SK-N-SH (cell line): ENCODE data around the gene COMT. TPM values are rescaled to one million over a fixed set of nuclear protein-coding genes. Genes with fewer than 3 reads are reported as not detected.

Experiments used
- CTCF ChIA-PET: fragments of 300-600, 350-600 bp; formaldehyde crosslinking; extraction: SDS; loops from one replicate; lab custom pipeline; 2021; lab: Yijun Ruan, JAX
- POLR2A ChIA-PET: fragments of 350-600 bp; sonication (Branson Sonifier 250); formaldehyde crosslinking; extraction: SDS; loops from one replicate; lab custom pipeline; 2020; ENCODE audit warnings: antibody characterized with exemption, inconsistent platforms; lab: Yijun Ruan, JAX
- DNase-seq: peaks from one replicate; pipeline ENCODE4 v3.0.0; 2012
- H2AFZ ChIP-seq: fragments of 200-600 bp; sonication (generic); 2 replicates; pipeline ENCODE4 v1.8.1; 2016; ENCODE audit warnings: antibody characterized with exemption, mild to moderate bottlenecking, low read depth
- H3F3A ChIP-seq: fragments of 200-600 bp; sonication (generic); replicated peaks from 2 replicates; pipeline ENCODE3; 2016; ENCODE audit warnings: antibody characterized with exemption, mild to moderate bottlenecking; ENCODE audit not compliant: insufficient read depth
- H3K27ac ChIP-seq, 2 experiments: fragments of 200-500 bp in 1 of 2; fragments of 200-600 bp in 1 of 2; sonication (Bioruptor generic) in 1 of 2; sonication (generic), shearing (Covaris generic) in 1 of 2; 2 replicates each; pipeline versions ENCODE4 v1.5.1 to v1.6.1; 2014 to 2016; ENCODE audit warnings: low read depth in 2 of 2, inconsistent platforms in 1 of 2, low read length in 1 of 2, mild to moderate bottlenecking in 1 of 2, mixed read lengths in 1 of 2
- H3K27me3 ChIP-seq: fragments of 200-600 bp; sonication (generic), shearing (Covaris generic); 2 replicates; pipeline ENCODE4 v1.6.1; 2016; ENCODE audit warnings: mixed run types; ENCODE audit not compliant: insufficient read depth
- H3K36me3 ChIP-seq, 2 experiments: fragments of 200-500 bp in 1 of 2; fragments of 200-600 bp in 1 of 2; sonication (Bioruptor generic) in 1 of 2; sonication (generic) in 1 of 2; replicated peaks in 1 of 2; 2 replicates each; pipeline versions ENCODE3 to v1.5.1; 2014 to 2016; ENCODE audit warnings: low read length in 1 of 2, mild to moderate bottlenecking in 1 of 2; ENCODE audit not compliant: insufficient read depth in 2 of 2, control insufficient read depth in 1 of 2
- H3K4me1 ChIP-seq, 2 experiments: fragments of 200-500 bp in 1 of 2; fragments of 200-600 bp in 1 of 2; sonication (Bioruptor generic) in 1 of 2; sonication (generic), shearing (Covaris generic) in 1 of 2; 2 replicates each; pipeline versions ENCODE4 v1.5.1 to v1.6.1; 2014 to 2016; ENCODE audit warnings: low read depth in 1 of 2, low read length in 1 of 2, mixed run types in 1 of 2; ENCODE audit not compliant: insufficient read depth in 2 of 2, control insufficient read depth in 1 of 2
- H3K4me2 ChIP-seq: fragments of 200-600 bp; sonication (generic), shearing (Covaris generic); 2 replicates; pipeline ENCODE4 v1.6.1; 2017; ENCODE audit warnings: mixed run types
- H3K4me3 ChIP-seq, 2 experiments: fragments of 200-500 bp in 1 of 2; fragments of 200-600 bp in 1 of 2; sonication (Bioruptor generic) in 1 of 2; sonication (generic), shearing (Covaris generic) in 1 of 2; 2 replicates each; pipeline versions ENCODE4 v1.5.1 to v1.8.1; 2014 to 2016; ENCODE audit warnings: low read depth in 2 of 2, inconsistent platforms in 1 of 2, low read length in 1 of 2, mild to moderate bottlenecking in 1 of 2, mixed read lengths in 1 of 2, moderate library complexity in 1 of 2
- H3K79me2 ChIP-seq: fragments of 200-600 bp; sonication (generic); 2 replicates; pipeline ENCODE4 v1.8.1; 2017; ENCODE audit warnings: mild to moderate bottlenecking; ENCODE audit not compliant: insufficient read depth
- H3K9ac ChIP-seq: fragments of 200-600 bp; sonication (generic); 2 replicates; pipeline ENCODE4 v1.6.1; 2017; ENCODE audit warnings: mixed run types
- H3K9me2 ChIP-seq: fragments of 200-600 bp; sonication (generic); 2 replicates; pipeline ENCODE4 v1.6.1; 2017; ENCODE audit warnings: mixed run types
- H3K9me3 ChIP-seq: fragments of 200-600 bp; sonication (generic); 2 replicates; pipeline ENCODE4 v1.6.1; 2017; ENCODE audit warnings: mixed run types, mild to moderate bottlenecking, moderate library complexity
- H4K20me1 ChIP-seq: fragments of 200-600 bp; sonication (generic); 2 replicates; pipeline ENCODE4 v1.6.1; 2017; ENCODE audit warnings: mild to moderate bottlenecking, mixed run types; ENCODE audit not compliant: insufficient read depth
- EP300 ChIP-seq, 2 experiments: IDR thresholded peaks; 2 replicates each; pipeline versions ENCODE4 v1.4.0 to v1.6.1; 2012; ENCODE audit warnings: borderline replicate concordance in 1 of 2, low read depth in 1 of 2, low read length in 1 of 2
- EZH2phosphoT487 ChIP-seq: fragments of 200-600 bp; sonication (generic); IDR thresholded peaks from 2 replicates; pipeline ENCODE4 v1.6.1; 2017; ENCODE audit warnings: low read depth, mixed run types, mild to moderate bottlenecking, antibody characterized with exemption, moderate library complexity, borderline replicate concordance
- GABPA ChIP-seq: IDR thresholded peaks from 2 replicates; pipeline ENCODE4 v1.4.0; 2012; ENCODE audit warnings: low read depth, mild to moderate bottlenecking
- GATA2 ChIP-seq: sonication (generic); formaldehyde crosslinking; IDR thresholded peaks from 2 replicates; pipeline ENCODE4 v1.5.0; 2020; ENCODE audit warnings: mild to moderate bottlenecking, missing genetic modification reagents
- MXI1 ChIP-seq: IDR thresholded peaks from 2 replicates; pipeline ENCODE4 v1.6.1; 2012; ENCODE audit warnings: mild to moderate bottlenecking, low read depth, low read length, improper control_type of control experiment
- NRF1 ChIP-seq: IDR thresholded peaks from 2 replicates; pipeline ENCODE4 v1.6.1; 2012; ENCODE audit warnings: low read depth, mild to moderate bottlenecking, low read length
- POLR2AphosphoS5 ChIP-seq: IDR thresholded peaks from 2 replicates; pipeline ENCODE4 v1.6.1; 2012; ENCODE audit warnings: low read depth, low read length
- RCOR1 ChIP-seq: fragments of 150-350 bp; IDR thresholded peaks from 2 replicates; pipeline ENCODE4 v1.6.1; 2017; ENCODE audit warnings: antibody characterized with exemption, low read length
- RXRA ChIP-seq: IDR thresholded peaks from 2 replicates; pipeline ENCODE4 v1.4.0; 2012; ENCODE audit warnings: low read depth, mild to moderate bottlenecking, borderline replicate concordance
- TAF1 ChIP-seq: IDR thresholded peaks from 2 replicates; pipeline ENCODE4 v1.6.1; 2012; ENCODE audit warnings: low read depth, mild to moderate bottlenecking, low read length, moderate library complexity, borderline replicate concordance
- TCF12 ChIP-seq: IDR thresholded peaks from 2 replicates; pipeline ENCODE4 v1.4.0; 2012
- TEAD4 ChIP-seq: IDR thresholded peaks from 2 replicates; pipeline ENCODE4 v1.4.0; 2012; ENCODE audit warnings: mild to moderate bottlenecking, borderline replicate concordance; ENCODE audit not compliant: insufficient read depth
- YY1 ChIP-seq: IDR thresholded peaks from 2 replicates; pipeline ENCODE4 v1.4.0; 2012; ENCODE audit warnings: low read depth, mild to moderate bottlenecking
- WGBS: methylation state at CpG from one replicate; pipeline ENCODE4 v1.1.6; 2017; ENCODE audit warnings: low lambda C conversion rate; 5-methylcytosine and 5-hydroxymethylcytosine counted together
- polyA plus RNA-seq, 3 experiments: library from polyadenylated mRNA; depleted of rRNA; stranded (reverse); fragments of >200 nt; gene quantifications; 2 replicates each; pipeline ENCODE4 v1.2.3, GENCODE V29; 2012
- TF ChIP-seq, protein P1 (sequence below): IDR thresholded peaks from 2 replicates; pipeline ENCODE4 v1.4.0; 2012; ENCODE audit warnings: low read depth, borderline replicate concordance
- TF ChIP-seq, protein P2 (sequence below): IDR thresholded peaks from 2 replicates; pipeline ENCODE4 v1.4.0; 2012; ENCODE audit warnings: low read depth

The COMT gene
- polyA plus RNA-seq, 1 of the 3 experiments (the other 2 are of a cell fraction): 343 TPM

DNA sequence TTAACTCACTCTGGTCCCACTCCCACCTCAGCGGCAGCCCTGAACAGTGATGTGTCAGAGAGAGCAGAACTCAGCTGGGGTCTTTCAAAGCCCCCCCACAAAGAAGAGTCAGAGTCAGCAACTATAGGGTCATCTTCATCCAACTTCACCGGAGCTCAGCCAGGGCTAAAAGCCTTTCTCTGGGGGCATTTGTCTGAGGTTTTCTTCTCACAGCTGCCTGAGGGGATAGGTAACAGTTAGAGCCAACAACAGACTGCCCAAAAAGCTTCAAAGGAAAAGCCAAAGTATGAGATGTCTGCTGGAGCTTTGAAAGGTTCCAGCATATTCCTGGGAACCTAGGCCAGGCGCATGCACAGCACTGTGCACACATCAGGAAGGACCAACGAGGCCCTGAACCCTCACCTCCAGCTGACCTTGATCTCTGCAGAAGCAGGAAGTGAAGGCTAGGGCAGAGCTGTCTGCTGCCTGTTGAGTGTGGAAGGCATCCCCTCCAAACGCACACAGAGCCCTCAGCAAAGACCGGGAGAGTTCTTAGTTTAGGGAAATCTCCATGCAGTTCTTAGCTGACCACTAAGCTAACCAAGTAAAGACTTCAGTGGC lies 28.1 kb upstream of the COMT start:
- 84% methylated on average over 6 of the region's 6 CpGs for WGBS
- no peak for DNase-seq

DNA sequence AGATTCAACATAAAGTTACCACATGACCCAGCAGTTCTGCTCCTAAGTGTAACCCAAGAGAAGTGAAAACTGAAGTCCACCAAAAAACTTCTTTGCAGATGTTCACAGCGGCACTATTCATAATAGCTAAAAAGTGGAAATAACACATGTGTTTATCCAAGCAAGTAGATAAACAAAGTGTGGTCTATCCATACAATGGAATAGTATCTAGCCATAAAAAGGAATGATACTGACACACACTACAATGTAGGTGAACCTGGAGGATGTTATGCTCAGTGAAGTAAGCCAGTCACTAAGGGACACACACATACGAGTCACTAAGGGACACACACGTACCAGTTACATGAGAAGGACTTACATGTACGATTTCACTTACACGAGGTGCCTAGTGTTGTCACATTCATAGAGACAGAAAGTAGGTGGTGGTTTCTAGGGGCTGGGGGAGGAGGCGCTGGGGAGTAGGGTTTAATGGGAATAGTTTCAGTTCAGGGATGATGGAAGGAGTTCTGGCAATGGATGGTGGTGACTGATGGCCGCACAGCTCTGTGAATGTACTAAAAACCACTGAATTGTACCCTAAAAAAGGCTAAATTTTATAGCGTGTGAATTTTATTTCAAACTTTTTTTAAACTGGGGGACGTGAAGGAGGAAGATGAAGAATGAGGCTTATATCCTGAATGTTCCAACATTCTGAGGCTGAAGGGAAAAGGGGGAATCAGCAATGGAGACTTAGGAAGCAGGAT lies 27.2 kb upstream of the COMT start:
- H2AFZ ChIP-seq: no peak overlapping the region
- H3K9ac ChIP-seq: no peak overlapping the region
- TF ChIP-seq NRF1: no peak
- TF ChIP-seq EZH2phosphoT487: no peak
- TF ChIP-seq, all 33 proteins: peak for 0
- no peaks in the 10 kb centered on the region for H3K27me3 ChIP-seq
- WGBS: 94% methylated on average over 9 of the region's 9 CpGs
- no peak for DNase-seq
- no peak overlapping the region for H3K4me3 ChIP-seq
- H3K4me2 ChIP-seq: no peak overlapping the region
- ChIA-PET CTCF (interaction anchor here (0.8 to 11.4 kb wide), 6 partner anchors 16 to 184 kb away, joined by 3 to 297 read pairs (median 4); no protein-coding TSS in a partner anchor), POLR2A (no interaction called here)
- no peaks in the 10 kb centered on the region for H3K4me1 ChIP-seq
- H3K9me3 ChIP-seq: no peaks in the 10 kb centered on the region
- H3K79me2 ChIP-seq: no peaks in the 10 kb centered on the region
- H3K9me2 ChIP-seq: no peaks in the 10 kb centered on the region
- H4K20me1 ChIP-seq: no peaks in the 10 kb centered on the region
- H3K36me3 ChIP-seq: peaks cover 14 to 41% of the 10 kb centered on the region in 2 experiments
- H3F3A ChIP-seq: no peaks in the 10 kb centered on the region
- no peak overlapping the region for H3K27ac ChIP-seq

More for the DNA sequence above, 28.1 kb upstream of the COMT start:
- Histone ChIP-seq H4K20me1 (no peaks in the 10 kb centered on the region), H3K9ac (no peak overlapping the region), H3K9me2 (no peaks in the 10 kb centered on the region), H3K36me3 (peaks cover 14 to 41% of the 10 kb centered on the region in 2 experiments), H2AFZ (no peak overlapping the region), H3K9me3 (no peaks in the 10 kb centered on the region), H3K27ac (no peak overlapping the region), H3K4me3 (no peak overlapping the region), H3K79me2 (no peaks in the 10 kb centered on the region), H3K4me2 (no peak overlapping the region), H3K27me3 (no peaks in the 10 kb centered on the region), H3K4me1 (no peaks in the 10 kb centered on the region), H3F3A (no peaks in the 10 kb centered on the region)
- POLR2A ChIA-PET: no interaction called here
- CTCF ChIA-PET: interaction anchor here (0.7 to 11.4 kb wide), 8 partner anchors 10 to 183 kb away, joined by 3 to 297 read pairs (median 3); no protein-coding TSS in a partner anchor
- TF ChIP-seq TAF1 (no peak), RCOR1 (no peak), MXI1 (no peak), TCF12 (no peak)

DNA sequence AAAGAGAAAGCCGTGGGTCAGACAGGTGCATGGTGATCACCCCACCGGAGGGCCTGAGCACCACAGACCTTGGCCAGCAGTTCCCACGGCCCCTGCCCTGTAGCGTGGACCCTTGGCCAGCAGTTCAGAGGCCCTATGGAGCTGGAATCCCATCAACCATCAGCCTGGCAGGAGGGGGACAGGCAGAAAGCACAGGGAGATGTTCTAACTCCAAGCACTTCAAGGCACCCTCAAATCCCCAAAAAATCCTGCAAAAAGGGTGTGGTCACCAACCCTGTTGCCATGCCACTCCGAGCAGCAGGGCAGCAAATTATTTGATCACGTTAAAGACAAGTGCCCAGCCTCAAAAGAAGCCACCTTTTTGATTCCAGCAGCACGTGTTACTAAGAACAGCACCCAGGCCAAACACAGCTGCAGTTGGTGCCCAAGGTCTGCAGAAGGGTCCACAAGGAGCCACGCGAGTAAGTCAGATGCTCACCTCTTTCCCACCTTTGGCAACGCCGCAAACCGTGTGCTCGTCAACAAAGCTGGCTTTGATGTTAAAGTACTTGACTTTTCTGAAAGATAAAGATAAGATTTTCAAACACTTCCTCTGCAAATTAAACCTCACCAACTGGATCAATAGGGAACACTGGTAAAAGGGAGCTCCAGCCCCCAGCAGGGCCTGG lies 26.2 kb upstream of the COMT start:
- CTCF ChIA-PET: interaction anchor here (1.4 to 11.4 kb wide), 2 partner anchors 33 to 185 kb away, joined by 3 to 297 read pairs; no protein-coding TSS in a partner anchor
- TF ChIP-seq EP300 (IDR thresholded peaks at IDR 0.05; ENCODE audit: borderline replicate concordance in 1 of 2, low read depth in 1 of 2, low read length in 1 of 2): no peak
- no peak for TF ChIP-seq YY1
- TF ChIP-seq, protein P1, sequence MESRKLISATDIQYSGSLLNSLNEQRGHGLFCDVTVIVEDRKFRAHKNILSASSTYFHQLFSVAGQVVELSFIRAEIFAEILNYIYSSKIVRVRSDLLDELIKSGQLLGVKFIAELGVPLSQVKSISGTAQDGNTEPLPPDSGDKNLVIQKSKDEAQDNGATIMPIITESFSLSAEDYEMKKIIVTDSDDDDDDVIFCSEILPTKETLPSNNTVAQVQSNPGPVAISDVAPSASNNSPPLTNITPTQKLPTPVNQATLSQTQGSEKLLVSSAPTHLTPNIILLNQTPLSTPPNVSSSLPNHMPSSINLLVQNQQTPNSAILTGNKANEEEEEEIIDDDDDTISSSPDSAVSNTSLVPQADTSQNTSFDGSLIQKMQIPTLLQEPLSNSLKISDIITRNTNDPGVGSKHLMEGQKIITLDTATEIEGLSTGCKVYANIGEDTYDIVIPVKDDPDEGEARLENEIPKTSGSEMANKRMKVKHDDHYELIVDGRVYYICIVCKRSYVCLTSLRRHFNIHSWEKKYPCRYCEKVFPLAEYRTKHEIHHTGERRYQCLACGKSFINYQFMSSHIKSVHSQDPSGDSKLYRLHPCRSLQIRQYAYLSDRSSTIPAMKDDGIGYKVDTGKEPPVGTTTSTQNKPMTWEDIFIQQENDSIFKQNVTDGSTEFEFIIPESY: no peak
- TF ChIP-seq POLR2AphosphoS5: no peak
- TF ChIP-seq RXRA: no peak
- TF ChIP-seq GABPA: no peak
- no peak for TF ChIP-seq TEAD4
- no peak for TF ChIP-seq TAF1
- no peak for TF ChIP-seq GATA2 (CRISPR knock-in tag)
- TF ChIP-seq, protein P2, sequence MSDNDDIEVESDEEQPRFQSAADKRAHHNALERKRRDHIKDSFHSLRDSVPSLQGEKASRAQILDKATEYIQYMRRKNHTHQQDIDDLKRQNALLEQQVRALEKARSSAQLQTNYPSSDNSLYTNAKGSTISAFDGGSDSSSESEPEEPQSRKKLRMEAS: no peak
- Histone ChIP-seq H3K9me2 (no peaks in the 10 kb centered on the region), H3K79me2 (no peaks in the 10 kb centered on the region), H3K4me3 (no peak overlapping the region), H3K27ac (no peak overlapping the region), H3K27me3 (no peaks in the 10 kb centered on the region), H2AFZ (no peak overlapping the region), H3K9ac (no peak overlapping the region), H3K4me1 (no peaks in the 10 kb centered on the region), H3K4me2 (no peak overlapping the region), H3K36me3 (peaks cover 14 to 41% of the 10 kb centered on the region in 2 experiments), H3K9me3 (no peaks in the 10 kb centered on the region), H4K20me1 (no peaks in the 10 kb centered on the region), H3F3A (no peaks in the 10 kb centered on the region)
- WGBS: 87% methylated on average over 9 of the region's 13 CpGs
- POLR2A ChIA-PET: no interaction called here
- no peak for DNase-seq
